Endothelial cell of umbilical vein (primary cell): Measurements from ENCODE around the gene PDS5B.

ENCODE experiments used
- CTCF ChIP-seq, 2 donors: IDR thresholded peaks; 1 replicate in 1 of 2; 2 replicates in 1 of 2; pipeline ENCODE4 v1.5.1; 2011; ENCODE audit warnings: low read length in 2 of 2, mild to moderate bottlenecking in 2 of 2, moderate library complexity in 2 of 2, control low read depth in 1 of 2, inconsistent platforms in 1 of 2, low read depth in 1 of 2; ENCODE audit not compliant: insufficient read depth in 1 of 2; ENCODE audit errors: extremely low read depth in 1 of 2
- EZH2 ChIP-seq: IDR thresholded peaks from 2 replicates; pipeline ENCODE4 v1.6.1; 2012; ENCODE audit warnings: borderline replicate concordance, low read depth, mild to moderate bottlenecking, moderate library complexity, low read length, inconsistent platforms; ENCODE audit not compliant: severe bottlenecking
- FOS ChIP-seq: IDR thresholded peaks from 2 replicates; pipeline ENCODE4 v1.6.1; 2011; ENCODE audit warnings: mild to moderate bottlenecking, low read length, moderate library complexity, borderline replicate concordance; ENCODE audit not compliant: insufficient read depth
- GATA2 ChIP-seq: IDR thresholded peaks from 2 replicates; pipeline ENCODE4 v1.7.0; 2011; ENCODE audit warnings: low read depth, mild to moderate bottlenecking, moderate library complexity, mixed read lengths, low read length; ENCODE audit not compliant: insufficient read length, insufficient read depth
- MAX ChIP-seq: IDR thresholded peaks from 2 replicates; pipeline ENCODE4 v1.6.1; 2011; ENCODE audit not compliant: insufficient read depth, insufficient read length
- MYC ChIP-seq: IDR thresholded peaks from one replicate; pipeline ENCODE4 v1.6.1; 2011; ENCODE audit warnings: mild to moderate bottlenecking, low read depth, low read length
- POLR2A ChIP-seq: IDR thresholded peaks from 2 replicates; pipeline ENCODE4 v1.6.1; 2012; ENCODE audit warnings: low read depth, mild to moderate bottlenecking, control low read depth, low read length
- POLR2AphosphoS5 ChIP-seq: IDR thresholded peaks from 2 replicates; pipeline ENCODE4 v1.6.1; 2012; ENCODE audit warnings: low read depth, mild to moderate bottlenecking, control low read depth, low read length, moderate library complexity; ENCODE audit not compliant: insufficient read depth

GRCh38 chr13:32823597-32823996 lies 237.3 kb downstream of the PDS5B start:
- TF ChIP-seq CTCF (IDR thresholded peaks at IDR 0.05; ENCODE audit: extremely low read depth in 1 of 2, insufficient read depth in 1 of 2, low read depth in 1 of 2, low read length in 2 of 2), result no peak
- no peak for TF ChIP-seq POLR2AphosphoS5
- no peak for TF ChIP-seq POLR2A
- no peak for TF ChIP-seq EZH2
- no peak for TF ChIP-seq FOS
- TF ChIP-seq MAX, result no peak
- TF ChIP-seq MYC, result no peak
- no peak for TF ChIP-seq GATA2
